Stimulated activated CD4-positive, alpha-beta T cell treated with anti-CD3 and anti-CD28 coated beads, Interleukin-1b, Interleukin-23, amount 100 ng/mL, for 4 hours (primary cell): Measurements from ENCODE around the gene DLGAP1.
A peak's percentile ranks its signal among the peaks of the same experiment; 100 is the strongest.

Source experiments
- DNase-seq, 2 donors: peaks; one replicate each; pipeline ENCODE4 v3.0.0-alpha.2; 2020; ENCODE audit warnings: low read depth in 2 of 2

The DLGAP1 gene

DNA sequence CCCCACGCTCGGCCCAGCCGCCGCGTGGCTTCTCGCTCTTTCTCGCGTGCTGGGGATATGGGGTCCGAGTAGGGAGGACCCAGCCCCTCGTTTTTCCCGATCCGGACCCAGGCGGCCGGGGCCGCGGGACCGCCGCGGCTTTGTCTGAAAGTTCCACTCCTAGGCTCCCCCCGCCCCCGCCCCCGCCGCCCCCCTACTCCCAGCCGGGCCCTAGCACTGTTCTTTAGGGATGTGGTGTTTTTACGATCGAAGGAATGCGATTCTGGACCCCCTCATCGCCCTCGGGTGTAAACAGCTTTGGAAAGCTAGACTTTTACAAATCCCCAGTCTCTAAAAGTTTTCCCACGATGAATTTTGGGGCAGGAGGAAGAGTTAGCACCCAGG, 1004.3 kb downstream of the DLGAP1 start:
- no peak for DNase-seq

DNA sequence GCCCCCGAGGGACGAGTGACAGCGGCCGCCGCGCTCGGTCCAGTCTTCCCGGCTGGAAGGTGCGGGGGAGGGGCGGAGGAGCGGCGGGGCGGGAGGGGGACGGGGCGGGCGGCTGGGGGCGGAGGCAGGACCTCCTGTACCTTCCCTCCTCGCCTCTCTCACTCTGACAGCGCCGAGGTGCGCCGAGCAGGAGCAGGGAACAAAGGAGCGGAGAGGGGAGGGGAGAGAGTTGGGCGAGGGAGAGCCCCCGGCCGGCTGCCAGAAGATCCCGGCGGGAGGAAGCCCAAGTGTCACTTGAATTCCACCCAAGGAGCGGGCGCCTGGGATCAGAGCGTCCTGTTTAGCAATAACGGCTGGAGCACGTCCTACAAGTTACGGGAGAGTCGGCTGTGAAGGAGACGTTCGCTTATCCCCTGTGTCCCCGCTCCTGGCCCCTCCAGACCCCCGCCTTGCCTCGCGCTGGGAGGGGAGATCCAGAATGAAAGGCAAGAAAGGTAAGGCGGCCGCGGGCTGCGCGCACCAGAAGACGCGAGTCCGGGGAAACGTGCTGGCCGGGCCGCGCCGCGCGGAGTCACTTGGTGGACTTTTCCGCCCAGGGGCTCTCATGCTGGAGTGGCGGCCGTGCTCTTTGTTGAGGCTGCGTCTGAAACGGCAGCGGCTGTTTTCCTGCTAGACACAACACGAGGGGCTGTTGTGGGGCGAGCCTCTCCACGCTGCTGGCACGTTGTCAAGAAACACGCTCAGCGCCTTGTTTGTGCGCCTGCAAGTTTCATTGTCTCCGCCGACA, 1004.9 kb downstream of the DLGAP1 start, which contains the start of gene TGIF1:
TGIF1 (plus strand) TSS at position 161 of the 787 bp plus-strand sequence; CDS start at position 479, 318 bp downstream.
- DNase-seq: peak; percentile 46 to 60

DNA sequence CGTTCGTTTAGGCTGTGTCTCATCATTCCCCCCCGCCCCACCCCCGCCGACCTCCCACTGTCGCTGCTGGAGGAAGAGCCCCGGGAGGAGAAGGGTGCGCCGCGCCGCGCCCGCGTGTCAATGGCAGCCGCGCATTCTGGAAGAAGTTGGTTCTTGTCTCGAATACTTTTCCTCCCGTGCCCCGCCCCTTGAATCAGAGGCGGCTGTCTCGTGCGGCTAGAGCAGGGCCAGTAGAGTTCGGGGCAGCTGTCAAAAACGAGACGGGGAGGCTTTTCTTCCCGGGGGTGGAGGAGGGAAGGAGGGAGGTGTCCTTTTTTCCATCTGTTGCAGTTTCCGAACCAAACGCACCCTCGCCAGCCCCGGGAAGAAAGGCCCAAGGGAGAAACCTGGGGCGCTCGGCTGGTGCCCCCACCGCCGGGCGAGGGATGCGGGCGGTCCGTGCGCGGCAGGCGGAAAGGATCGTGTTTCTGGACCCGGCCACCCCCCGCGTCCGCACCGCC, 1005.5 kb downstream of the DLGAP1 start:
- DNase-seq: peak; percentile 64 to 71

GRCh38 chr18:3448838-3449511, 1006.1 kb downstream of the DLGAP1 start:
- no peak for DNase-seq

- peak; percentile 46 to 53 for DNase-seq
Observed at GRCh38 chr18:3447895-3448837, 1006.9 kb downstream of the DLGAP1 start.

GRCh38 chr18:3447068-3447894, 1007.8 kb downstream of the DLGAP1 start:
- no peak for DNase-seq
